ENCODE results near the gene LONP1. TPM values are rescaled to one million over a fixed set of nuclear protein-coding genes. Genes with fewer than 3 reads are reported as not detected.

LONP1 gene
- total RNA-seq, 1 experiment from 2014 or later = 180 TPM

DNA sequence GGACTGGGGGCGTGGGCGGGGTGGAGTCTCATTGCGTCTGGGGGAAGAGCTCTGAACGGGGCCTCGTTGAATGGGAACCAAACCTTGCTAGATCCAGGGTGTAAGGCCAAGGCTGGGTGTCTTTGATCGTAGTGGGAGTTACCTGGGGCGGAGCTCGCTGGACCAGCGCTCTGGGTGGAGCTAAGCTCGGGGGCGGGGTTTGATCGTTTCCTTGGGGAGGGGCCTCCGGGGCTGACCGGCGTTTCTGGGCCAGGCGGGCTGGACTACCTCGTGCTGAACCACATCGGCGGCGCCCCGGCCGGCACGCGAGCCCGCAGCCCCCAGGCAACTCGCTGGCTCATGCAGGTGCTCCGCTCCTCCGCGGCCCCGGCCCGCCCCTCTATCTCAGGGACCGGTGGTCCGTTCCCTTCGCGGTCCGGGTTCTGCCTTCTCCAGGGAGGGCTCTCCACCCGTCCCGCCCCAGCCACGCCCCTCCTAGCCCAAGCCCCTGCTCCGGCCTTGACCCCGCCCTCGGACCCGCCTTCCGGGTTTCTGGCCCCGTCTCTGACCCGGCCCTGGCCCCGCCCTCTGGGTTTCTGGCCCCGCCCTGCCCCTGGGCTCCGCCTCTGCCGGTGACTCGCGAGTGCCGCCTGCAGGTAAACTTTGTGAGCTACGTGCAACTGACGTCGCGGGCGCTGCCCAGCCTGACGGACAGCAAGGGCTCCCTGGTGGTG is 33.1 kb downstream of the LONP1 start:
- H3K4me2 ChIP-seq (ENCODE audit: low read length) = peak overlapping the region; percentile 84
- peak overlapping the region; percentile 37 to 57 for H3K4me3 ChIP-seq (replicated peaks in 1 of 2; ENCODE audit: low read depth in 1 of 2, low read length in 2 of 2)
- ChIA-PET POLR2A (interaction anchor here (1.0 to 1.6 kb wide), 5 partner anchors 32 to 141 kb away, joined by 3 to 5 read pairs (median 4); partner anchors contain the start of genes CATSPERD, LONP1, SAFB and SAFB2), CTCF (interaction anchor here (0.7 to 1.6 kb wide), 14 partner anchors 11 to 1683 kb away, joined by 3 to 10 read pairs (median 4); partner anchors contain the start of genes DUS3L and FUT6), RAD21 (ENCODE audit: low non-redundant PET in 1 of 2, low total read pairs in 2 of 2, uncharacterized antibody in 2 of 2, unreplicated experiment in 2 of 2) (interaction anchor here in 1 of 2 experiments (0.7 to 1.0 kb wide), 3 partner anchors 30 to 777 kb away, joined by 3 to 5 read pairs (median 4); no protein-coding TSS in a partner anchor)
- no peaks in the 10 kb centered on the region for H3K9me3 ChIP-seq (ENCODE audit: control insufficient read depth in 1 of 2, insufficient read depth in 1 of 2, low read depth in 1 of 2, low read length in 2 of 2)
- H3K9ac ChIP-seq (ENCODE audit: low read length) = peak overlapping the region; percentile 67
- DNase-seq (ENCODE audit: low read depth, low spot score) = peak; percentile 90
- intact Hi-C loops (cut with micrococcal nuclease) = loop anchor here (5.0 kb wide), 2 partner anchors 140 to 640 kb away; no protein-coding TSS in a partner anchor
- TF ChIP-seq, protein P1, sequence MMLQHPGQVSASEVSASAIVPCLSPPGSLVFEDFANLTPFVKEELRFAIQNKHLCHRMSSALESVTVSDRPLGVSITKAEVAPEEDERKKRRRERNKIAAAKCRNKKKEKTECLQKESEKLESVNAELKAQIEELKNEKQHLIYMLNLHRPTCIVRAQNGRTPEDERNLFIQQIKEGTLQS (IDR thresholded peaks at IDR 0.05) = no peak
- TF ChIP-seq, protein P2, sequence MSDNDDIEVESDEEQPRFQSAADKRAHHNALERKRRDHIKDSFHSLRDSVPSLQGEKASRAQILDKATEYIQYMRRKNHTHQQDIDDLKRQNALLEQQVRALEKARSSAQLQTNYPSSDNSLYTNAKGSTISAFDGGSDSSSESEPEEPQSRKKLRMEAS (IDR thresholded peaks at IDR 0.05) = no peak; the same call in 1 of the 2 replicates
- TF ChIP-seq RAD21 (IDR thresholded peaks at IDR 0.05; ENCODE audit: low read depth) (no peak), SP1 (IDR thresholded peaks at IDR 0.05; ENCODE audit: low read depth) (peak; percentile 50), TCF7L2 (IDR thresholded peaks at IDR 0.05; ENCODE audit: borderline replicate concordance, extremely low read depth, insufficient read depth, insufficient read length) (no peak), YY1 (IDR thresholded peaks at IDR 0.05; ENCODE audit: extremely low read depth, insufficient replicate concordance, low read depth, low read length) (no peak), ELF1 (IDR thresholded peaks at IDR 0.05; ENCODE audit: borderline replicate concordance, low read depth) (no peak; the same call in 1 of the 2 replicates), SRF (IDR thresholded peaks at IDR 0.05; ENCODE audit: low read depth) (no peak), CEBPB (IDR thresholded peaks at IDR 0.05; ENCODE audit: low read depth) (no peak), EGR1 (IDR thresholded peaks at IDR 0.05; ENCODE audit: low read depth) (no peak), ZFX (IDR thresholded peaks at IDR 0.05) (no peak), SIN3A (IDR thresholded peaks at IDR 0.05; ENCODE audit: low read depth) (no peak), POLR2AphosphoS5 (IDR thresholded peaks at IDR 0.05; ENCODE audit: low read depth, low read length) (no peak; the same call in 1 of the 2 replicates)
- TF ChIP-seq, protein P3, sequence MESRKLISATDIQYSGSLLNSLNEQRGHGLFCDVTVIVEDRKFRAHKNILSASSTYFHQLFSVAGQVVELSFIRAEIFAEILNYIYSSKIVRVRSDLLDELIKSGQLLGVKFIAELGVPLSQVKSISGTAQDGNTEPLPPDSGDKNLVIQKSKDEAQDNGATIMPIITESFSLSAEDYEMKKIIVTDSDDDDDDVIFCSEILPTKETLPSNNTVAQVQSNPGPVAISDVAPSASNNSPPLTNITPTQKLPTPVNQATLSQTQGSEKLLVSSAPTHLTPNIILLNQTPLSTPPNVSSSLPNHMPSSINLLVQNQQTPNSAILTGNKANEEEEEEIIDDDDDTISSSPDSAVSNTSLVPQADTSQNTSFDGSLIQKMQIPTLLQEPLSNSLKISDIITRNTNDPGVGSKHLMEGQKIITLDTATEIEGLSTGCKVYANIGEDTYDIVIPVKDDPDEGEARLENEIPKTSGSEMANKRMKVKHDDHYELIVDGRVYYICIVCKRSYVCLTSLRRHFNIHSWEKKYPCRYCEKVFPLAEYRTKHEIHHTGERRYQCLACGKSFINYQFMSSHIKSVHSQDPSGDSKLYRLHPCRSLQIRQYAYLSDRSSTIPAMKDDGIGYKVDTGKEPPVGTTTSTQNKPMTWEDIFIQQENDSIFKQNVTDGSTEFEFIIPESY (IDR thresholded peaks at IDR 0.05; ENCODE audit: extremely low read depth, insufficient replicate concordance, low read length) = no peak
- TF ChIP-seq, protein P4, sequence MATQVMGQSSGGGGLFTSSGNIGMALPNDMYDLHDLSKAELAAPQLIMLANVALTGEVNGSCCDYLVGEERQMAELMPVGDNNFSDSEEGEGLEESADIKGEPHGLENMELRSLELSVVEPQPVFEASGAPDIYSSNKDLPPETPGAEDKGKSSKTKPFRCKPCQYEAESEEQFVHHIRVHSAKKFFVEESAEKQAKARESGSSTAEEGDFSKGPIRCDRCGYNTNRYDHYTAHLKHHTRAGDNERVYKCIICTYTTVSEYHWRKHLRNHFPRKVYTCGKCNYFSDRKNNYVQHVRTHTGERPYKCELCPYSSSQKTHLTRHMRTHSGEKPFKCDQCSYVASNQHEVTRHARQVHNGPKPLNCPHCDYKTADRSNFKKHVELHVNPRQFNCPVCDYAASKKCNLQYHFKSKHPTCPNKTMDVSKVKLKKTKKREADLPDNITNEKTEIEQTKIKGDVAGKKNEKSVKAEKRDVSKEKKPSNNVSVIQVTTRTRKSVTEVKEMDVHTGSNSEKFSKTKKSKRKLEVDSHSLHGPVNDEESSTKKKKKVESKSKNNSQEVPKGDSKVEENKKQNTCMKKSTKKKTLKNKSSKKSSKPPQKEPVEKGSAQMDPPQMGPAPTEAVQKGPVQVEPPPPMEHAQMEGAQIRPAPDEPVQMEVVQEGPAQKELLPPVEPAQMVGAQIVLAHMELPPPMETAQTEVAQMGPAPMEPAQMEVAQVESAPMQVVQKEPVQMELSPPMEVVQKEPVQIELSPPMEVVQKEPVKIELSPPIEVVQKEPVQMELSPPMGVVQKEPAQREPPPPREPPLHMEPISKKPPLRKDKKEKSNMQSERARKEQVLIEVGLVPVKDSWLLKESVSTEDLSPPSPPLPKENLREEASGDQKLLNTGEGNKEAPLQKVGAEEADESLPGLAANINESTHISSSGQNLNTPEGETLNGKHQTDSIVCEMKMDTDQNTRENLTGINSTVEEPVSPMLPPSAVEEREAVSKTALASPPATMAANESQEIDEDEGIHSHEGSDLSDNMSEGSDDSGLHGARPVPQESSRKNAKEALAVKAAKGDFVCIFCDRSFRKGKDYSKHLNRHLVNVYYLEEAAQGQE (IDR thresholded peaks at IDR 0.05; ENCODE audit: low read depth) = no peak
- TF ChIP-seq, protein P5, sequence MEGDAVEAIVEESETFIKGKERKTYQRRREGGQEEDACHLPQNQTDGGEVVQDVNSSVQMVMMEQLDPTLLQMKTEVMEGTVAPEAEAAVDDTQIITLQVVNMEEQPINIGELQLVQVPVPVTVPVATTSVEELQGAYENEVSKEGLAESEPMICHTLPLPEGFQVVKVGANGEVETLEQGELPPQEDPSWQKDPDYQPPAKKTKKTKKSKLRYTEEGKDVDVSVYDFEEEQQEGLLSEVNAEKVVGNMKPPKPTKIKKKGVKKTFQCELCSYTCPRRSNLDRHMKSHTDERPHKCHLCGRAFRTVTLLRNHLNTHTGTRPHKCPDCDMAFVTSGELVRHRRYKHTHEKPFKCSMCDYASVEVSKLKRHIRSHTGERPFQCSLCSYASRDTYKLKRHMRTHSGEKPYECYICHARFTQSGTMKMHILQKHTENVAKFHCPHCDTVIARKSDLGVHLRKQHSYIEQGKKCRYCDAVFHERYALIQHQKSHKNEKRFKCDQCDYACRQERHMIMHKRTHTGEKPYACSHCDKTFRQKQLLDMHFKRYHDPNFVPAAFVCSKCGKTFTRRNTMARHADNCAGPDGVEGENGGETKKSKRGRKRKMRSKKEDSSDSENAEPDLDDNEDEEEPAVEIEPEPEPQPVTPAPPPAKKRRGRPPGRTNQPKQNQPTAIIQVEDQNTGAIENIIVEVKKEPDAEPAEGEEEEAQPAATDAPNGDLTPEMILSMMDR (IDR thresholded peaks at IDR 0.05 in 2 of 3, conservative IDR thresholded peaks at IDR 0.05 in 1 of 3; ENCODE audit: borderline replicate concordance in 1 of 3, insufficient read depth in 1 of 3, low read depth in 2 of 3, low read length in 2 of 3) = peak; percentile 78 to 86 (median 82)
- H3K9me2 ChIP-seq (ENCODE audit: insufficient read depth) = no peaks in the 10 kb centered on the region
- H3K36me3 ChIP-seq (ENCODE audit: control insufficient read depth in 1 of 2, insufficient read depth in 2 of 2, low read length in 2 of 2) = peaks cover 0 to 15% of the 10 kb centered on the region in 2 experiments; a peak in 1 of 4 replicates
- H3K27me3 ChIP-seq (ENCODE audit: insufficient read depth, low read length) = no peaks in the 10 kb centered on the region
- H2AFZ ChIP-seq (ENCODE audit: low read depth, low read length, poor library complexity, severe bottlenecking) = peak overlapping the region; percentile 26
- peaks cover 4% of the 10 kb centered on the region; the same call in 1 of the 2 replicates for H4K20me1 ChIP-seq (ENCODE audit: insufficient read depth)
- H3K79me2 ChIP-seq (ENCODE audit: insufficient read depth, low read length) = peaks cover 18% of the 10 kb centered on the region
- H3K27ac ChIP-seq (ENCODE audit: low read depth, low read length) = peak overlapping the region; percentile 73
- H3K4me1 ChIP-seq (ENCODE audit: control insufficient read depth in 1 of 2, insufficient read depth in 2 of 2, low read length in 2 of 2) = peaks cover 8 to 32% of the 10 kb centered on the region in 2 experiments; a peak in 3 of 4 replicates
- no TSS peak for BruUV-seq (replicated peaks)
- peak; percentile 76 for ATAC-seq
